ENCODE measurements around the gene TTYH1.

GRCh38 chr19:54478677-54479266 is 63.5 kb downstream of the TTYH1 start:
- TF ChIP-seq CTCF (conservative IDR thresholded peaks at IDR 0.05 in 1 of 2, IDR thresholded peaks at IDR 0.05 in 1 of 2; ENCODE audit: low read depth in 1 of 2, low read length in 2 of 2), result peak; percentile 60 to 74
- no peak for TF ChIP-seq EZH2 (IDR thresholded peaks at IDR 0.05; ENCODE audit: low read length, missing control alignments)

All from fibroblast of lung (primary cell).